HCT116 (cell line): ENCODE results near the gene WDR83. TPM values are rescaled to one million over a fixed set of nuclear protein-coding genes. Genes with fewer than 3 reads are reported as not detected.
A peak's percentile ranks its signal among the peaks of the same experiment; 100 is the strongest.

Experiments used
- ATAC-seq: fragments of 200-7000 bp; cut with Tn5 transposase; 2 replicates; pipeline ENCODE4 v1.9.1; 2020; ENCODE audit warnings: mild to moderate bottlenecking, moderate library complexity
- BruUV-seq: library from RNA; stranded (reverse); fragments of 400-500 nt; replicated peaks from 2 replicates; lab custom pipeline; 2021; lab: Mats Ljungman, UMichigan
- CTCF ChIA-PET: fragments of 300-600 bp; sonication (Branson Sonifier 250); formaldehyde crosslinking; loops from one replicate; lab custom pipeline; 2021; ENCODE audit warnings: antibody characterized with exemption; lab: Charles Lee
- POLR2A ChIA-PET: fragments of 300-600, 350-600 bp; sonication (Branson Sonifier 250); formaldehyde crosslinking; loops from one replicate; lab custom pipeline; 2021; ENCODE audit warnings: antibody characterized with exemption; lab: Charles Lee
- RAD21 ChIA-PET, 2 experiments: fragments of 300-600 bp; sonication (Branson Sonifier 250); formaldehyde crosslinking; loops; one replicate each; lab custom pipeline; 2023; ENCODE audit warnings: low total read pairs in 2 of 2; ENCODE audit not compliant: uncharacterized antibody in 2 of 2, unreplicated experiment in 2 of 2, low non-redundant PET in 1 of 2; lab: Charles Lee
- DNase-seq: peaks from one replicate; pipeline ENCODE4 v3.0.0-alpha.2; 2010; ENCODE audit warnings: low read depth, low spot score
- H2AFZ ChIP-seq: fragments of 200-600 bp; shearing (Covaris generic), sonication (generic); 2 replicates; pipeline ENCODE4 v1.6.1; 2017; ENCODE audit warnings: low read depth, mixed run types, mixed read lengths, antibody characterized with exemption, low read length; ENCODE audit not compliant: poor library complexity, severe bottlenecking
- H3K27ac ChIP-seq: 2 replicates; pipeline ENCODE4 v1.5.1; 2012; ENCODE audit warnings: low read depth, low read length
- H3K27me3 ChIP-seq: fragments of 200-600 bp; sonication (generic); 2 replicates; pipeline ENCODE4 v1.6.1; 2016; ENCODE audit warnings: mixed run types, low read length, mixed read lengths; ENCODE audit not compliant: insufficient read depth
- H3K36me3 ChIP-seq, 2 experiments: fragments of 200-500 bp in 1 of 2; fragments of 200-600 bp in 1 of 2; sonication (Bioruptor generic) in 1 of 2; sonication (generic) in 1 of 2; 2 replicates each; pipeline versions ENCODE4 v1.5.1 to v1.6.1; 2014 to 2016; ENCODE audit warnings: low read length in 2 of 2, inconsistent platforms in 1 of 2, mixed read lengths in 1 of 2, mixed run types in 1 of 2; ENCODE audit not compliant: insufficient read depth in 2 of 2, control insufficient read depth in 1 of 2
- H3K4me1 ChIP-seq, 2 experiments: fragments of 200-600 bp in 1 of 2; sonication (generic) in 1 of 2; 2 replicates each; pipeline versions ENCODE4 v1.5.1 to v1.6.1; 2012 to 2017; ENCODE audit warnings: low read length in 2 of 2, inconsistent platforms in 1 of 2, mild to moderate bottlenecking in 1 of 2, mixed read lengths in 1 of 2, mixed run types in 1 of 2, moderate library complexity in 1 of 2; ENCODE audit not compliant: insufficient read depth in 2 of 2, control insufficient read depth in 1 of 2
- H3K4me2 ChIP-seq: fragments of 200-600 bp; sonication (generic); 2 replicates; pipeline ENCODE4 v1.6.1; 2017; ENCODE audit warnings: mixed run types, low read length, mixed read lengths
- H3K4me3 ChIP-seq, 2 experiments: fragments of 200-600 bp in 1 of 2; sonication (generic) in 1 of 2; replicated peaks in 1 of 2; 2 replicates each; pipeline ENCODE4 v1.5.1; 2011 to 2016; ENCODE audit warnings: low read length in 2 of 2, control low read depth in 1 of 2, low read depth in 1 of 2, mild to moderate bottlenecking in 1 of 2, mixed read lengths in 1 of 2, mixed run types in 1 of 2
- H3K79me2 ChIP-seq: fragments of 200-600 bp; sonication (generic); 2 replicates; pipeline ENCODE4 v1.6.1; 2017; ENCODE audit warnings: mild to moderate bottlenecking, mixed run types, low read length, moderate library complexity, mixed read lengths; ENCODE audit not compliant: insufficient read depth
- H3K9ac ChIP-seq: fragments of 200-600 bp; sonication (generic); 2 replicates; pipeline ENCODE4 v1.6.1; 2016; ENCODE audit warnings: low read length, mixed read lengths
- H3K9me2 ChIP-seq: fragments of 200-600 bp; sonication (generic), shearing (Covaris generic); 2 replicates; pipeline ENCODE4 v1.6.1; 2017; ENCODE audit warnings: mixed run types, mild to moderate bottlenecking, moderate library complexity; ENCODE audit not compliant: insufficient read depth
- H3K9me3 ChIP-seq, 2 experiments: fragments of 200-500 bp in 1 of 2; fragments of 200-600 bp in 1 of 2; sonication (Bioruptor generic) in 1 of 2; sonication (generic) in 1 of 2; 2 replicates each; pipeline ENCODE4 v1.6.1; 2014 to 2017; ENCODE audit warnings: low read length in 2 of 2, mixed read lengths in 2 of 2, inconsistent platforms in 1 of 2, low read depth in 1 of 2, mild to moderate bottlenecking in 1 of 2, mixed run types in 1 of 2, moderate library complexity in 1 of 2; ENCODE audit not compliant: control insufficient read depth in 1 of 2, insufficient read depth in 1 of 2
- H4K20me1 ChIP-seq: fragments of 200-600 bp; sonication (generic), shearing (Covaris generic); 2 replicates; pipeline ENCODE4 v1.6.1; 2017; ENCODE audit warnings: mixed run types, mild to moderate bottlenecking, moderate library complexity; ENCODE audit not compliant: insufficient read depth
- CEBPB ChIP-seq: IDR thresholded peaks from 2 replicates; pipeline ENCODE4 v1.6.1; 2012; ENCODE audit warnings: low read depth
- EGR1 ChIP-seq: IDR thresholded peaks from 2 replicates; pipeline ENCODE4 v1.6.1; 2012; ENCODE audit warnings: low read depth
- EZH2 ChIP-seq: fragments of 200-600 bp; sonication (generic); IDR thresholded peaks from 2 replicates; pipeline ENCODE4 v1.6.1; 2017; ENCODE audit warnings: antibody characterized with exemption, mixed run types
- EZH2phosphoT487 ChIP-seq: fragments of 200-600 bp; IDR thresholded peaks from 2 replicates; pipeline ENCODE4 v1.6.1; 2018; ENCODE audit warnings: antibody characterized with exemption, borderline replicate concordance
- FOSL1 ChIP-seq: IDR thresholded peaks from 2 replicates; pipeline ENCODE4 v1.6.1; 2012; ENCODE audit warnings: low read depth
- JUND ChIP-seq: IDR thresholded peaks from 2 replicates; pipeline ENCODE4 v1.6.1; 2012
- POLR2A ChIP-seq: IDR thresholded peaks from 2 replicates; pipeline ENCODE4 v1.7.0; 2011; ENCODE audit warnings: borderline replicate concordance; ENCODE audit not compliant: insufficient read depth, insufficient read length; ENCODE audit errors: extremely low read depth
- RAD21 ChIP-seq: IDR thresholded peaks from 2 replicates; pipeline ENCODE4 v1.6.1; 2012; ENCODE audit warnings: low read depth, mild to moderate bottlenecking
- SIN3A ChIP-seq: IDR thresholded peaks from 2 replicates; pipeline ENCODE4 v1.6.1; 2012; ENCODE audit warnings: low read depth
- SRF ChIP-seq: IDR thresholded peaks from 2 replicates; pipeline ENCODE4 v1.6.1; 2012; ENCODE audit warnings: low read depth
- TCF7L2 ChIP-seq: IDR thresholded peaks from 2 replicates; pipeline ENCODE4 v1.7.0; 2011; ENCODE audit warnings: borderline replicate concordance, inconsistent platforms; ENCODE audit not compliant: insufficient read depth, insufficient read length; ENCODE audit errors: extremely low read depth
- YY1 ChIP-seq: IDR thresholded peaks from 2 replicates; pipeline ENCODE4 v1.6.1; 2011; ENCODE audit warnings: low read length, low read depth, moderate library complexity, mild to moderate bottlenecking; ENCODE audit not compliant: insufficient replicate concordance; ENCODE audit errors: extremely low read depth
- intact Hi-C: fragments of 100-400 bp; cut with micrococcal nuclease; formaldehyde crosslinking; loops from 2 replicates; pipeline ENCODE4 v1.10.0; 2022
- total RNA-seq: library from RNA; stranded (reverse); gene quantifications from one replicate; pipeline ENCODE4 v1.2.1, GENCODE V29; 2021; ENCODE audit not compliant: unreplicated experiment
- TF ChIP-seq, protein P1 (sequence below): IDR thresholded peaks from 2 replicates; pipeline ENCODE4 v1.6.1; 2011; ENCODE audit warnings: mild to moderate bottlenecking, low read length, moderate library complexity; ENCODE audit not compliant: insufficient replicate concordance; ENCODE audit errors: extremely low read depth
- TF ChIP-seq, protein P2 (sequence below): IDR thresholded peaks from 2 replicates; pipeline ENCODE4 v1.6.1; 2012
- TF ChIP-seq, protein P3 (sequence below), 3 experiments: fragments of 200-600 bp in 1 of 3; sonication (generic) in 1 of 3; IDR thresholded peaks in 2 of 3; conservative IDR thresholded peaks in 1 of 3; 2 replicates each; pipeline ENCODE4 v1.5.1; 2012 to 2017; ENCODE audit warnings: low read depth in 2 of 3, low read length in 2 of 3, antibody characterized with exemption in 1 of 3, borderline replicate concordance in 1 of 3, control low read depth in 1 of 3, mild to moderate bottlenecking in 1 of 3, mixed read lengths in 1 of 3, mixed run types in 1 of 3, moderate library complexity in 1 of 3; ENCODE audit not compliant: insufficient read depth in 1 of 3
- TF ChIP-seq, protein P4 (sequence below): IDR thresholded peaks from 2 replicates; pipeline ENCODE4 v1.6.1; 2012; ENCODE audit warnings: low read depth
- TF ChIP-seq, protein P5 (sequence below): IDR thresholded peaks from 2 replicates; pipeline ENCODE4 v1.6.1; 2012

The WDR83 gene
- total RNA-seq, 1 experiment from 2014 or later: 20.1 TPM

DNA sequence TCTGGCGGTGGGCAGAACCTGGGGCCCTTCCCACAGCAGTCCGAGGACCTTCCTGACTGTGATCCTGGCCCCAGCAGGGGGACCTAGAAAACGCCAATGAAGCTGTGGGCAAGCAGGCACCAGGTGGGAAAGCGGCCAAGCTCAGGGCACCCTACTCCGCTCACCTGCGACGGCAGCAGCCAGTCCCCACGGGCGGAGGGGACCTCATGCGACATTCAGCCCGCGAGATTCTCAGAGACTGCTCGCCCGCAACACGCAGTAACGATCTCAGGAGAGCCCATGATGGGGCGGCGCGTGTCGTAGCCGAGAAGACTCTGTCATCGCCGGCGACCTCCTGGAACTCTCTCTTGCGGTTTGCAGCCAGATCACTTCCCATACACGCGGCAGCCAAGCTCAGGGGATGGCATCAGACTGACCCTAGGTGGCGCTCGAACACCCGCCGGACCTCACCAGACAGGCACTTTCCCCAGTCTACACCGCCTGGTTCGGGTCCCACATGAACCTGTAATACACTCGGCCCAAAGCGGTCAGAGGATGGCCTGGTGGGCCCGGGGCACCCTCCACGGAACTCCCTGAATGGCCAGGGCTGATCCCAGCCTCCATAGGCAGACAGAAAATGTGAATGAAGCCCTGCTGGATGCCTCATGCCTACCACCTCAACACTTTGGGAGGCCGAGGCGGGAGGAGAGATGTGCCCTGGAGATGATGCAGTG is 26.6 kb upstream of the WDR83 start:
- peak; percentile 91 for ATAC-seq
- Histone ChIP-seq H3K9ac (no peak overlapping the region), H4K20me1 (no peaks in the 10 kb centered on the region), H3K9me3 (peaks cover 0 to 4% of the 10 kb centered on the region in 2 experiments; a peak in 1 of 4 replicates), H3K4me3 (no peak overlapping the region), H3K4me1 (no peaks in the 10 kb centered on the region), H3K79me2 (no peaks in the 10 kb centered on the region), H2AFZ (no peak overlapping the region), H3K4me2 (no peak overlapping the region), H3K9me2 (no peaks in the 10 kb centered on the region), H3K36me3 (no peaks in the 10 kb centered on the region), H3K27ac (no peak overlapping the region), H3K27me3 (no peaks in the 10 kb centered on the region)
- RAD21 ChIA-PET: no interaction called here
- DNase-seq: peak; percentile 16
- CTCF ChIA-PET: interaction anchor here (0.6 to 0.7 kb wide), 2 partner anchors 41 to 1359 kb away, joined by 3 to 4 read pairs; partner anchors contain the start of gene DHPS
- no TSS peak for BruUV-seq
- TF ChIP-seq FOSL1 (no peak), POLR2A (no peak), TCF7L2 (no peak), EZH2phosphoT487 (no peak), EZH2 (no peak), EGR1 (no peak), SRF (no peak), CEBPB (no peak), JUND (no peak), SIN3A (no peak), YY1 (no peak), RAD21 (peak; percentile 38)
- TF ChIP-seq, protein P1, sequence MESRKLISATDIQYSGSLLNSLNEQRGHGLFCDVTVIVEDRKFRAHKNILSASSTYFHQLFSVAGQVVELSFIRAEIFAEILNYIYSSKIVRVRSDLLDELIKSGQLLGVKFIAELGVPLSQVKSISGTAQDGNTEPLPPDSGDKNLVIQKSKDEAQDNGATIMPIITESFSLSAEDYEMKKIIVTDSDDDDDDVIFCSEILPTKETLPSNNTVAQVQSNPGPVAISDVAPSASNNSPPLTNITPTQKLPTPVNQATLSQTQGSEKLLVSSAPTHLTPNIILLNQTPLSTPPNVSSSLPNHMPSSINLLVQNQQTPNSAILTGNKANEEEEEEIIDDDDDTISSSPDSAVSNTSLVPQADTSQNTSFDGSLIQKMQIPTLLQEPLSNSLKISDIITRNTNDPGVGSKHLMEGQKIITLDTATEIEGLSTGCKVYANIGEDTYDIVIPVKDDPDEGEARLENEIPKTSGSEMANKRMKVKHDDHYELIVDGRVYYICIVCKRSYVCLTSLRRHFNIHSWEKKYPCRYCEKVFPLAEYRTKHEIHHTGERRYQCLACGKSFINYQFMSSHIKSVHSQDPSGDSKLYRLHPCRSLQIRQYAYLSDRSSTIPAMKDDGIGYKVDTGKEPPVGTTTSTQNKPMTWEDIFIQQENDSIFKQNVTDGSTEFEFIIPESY: no peak
- TF ChIP-seq, protein P2, sequence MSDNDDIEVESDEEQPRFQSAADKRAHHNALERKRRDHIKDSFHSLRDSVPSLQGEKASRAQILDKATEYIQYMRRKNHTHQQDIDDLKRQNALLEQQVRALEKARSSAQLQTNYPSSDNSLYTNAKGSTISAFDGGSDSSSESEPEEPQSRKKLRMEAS: no peak
- TF ChIP-seq, protein P3, sequence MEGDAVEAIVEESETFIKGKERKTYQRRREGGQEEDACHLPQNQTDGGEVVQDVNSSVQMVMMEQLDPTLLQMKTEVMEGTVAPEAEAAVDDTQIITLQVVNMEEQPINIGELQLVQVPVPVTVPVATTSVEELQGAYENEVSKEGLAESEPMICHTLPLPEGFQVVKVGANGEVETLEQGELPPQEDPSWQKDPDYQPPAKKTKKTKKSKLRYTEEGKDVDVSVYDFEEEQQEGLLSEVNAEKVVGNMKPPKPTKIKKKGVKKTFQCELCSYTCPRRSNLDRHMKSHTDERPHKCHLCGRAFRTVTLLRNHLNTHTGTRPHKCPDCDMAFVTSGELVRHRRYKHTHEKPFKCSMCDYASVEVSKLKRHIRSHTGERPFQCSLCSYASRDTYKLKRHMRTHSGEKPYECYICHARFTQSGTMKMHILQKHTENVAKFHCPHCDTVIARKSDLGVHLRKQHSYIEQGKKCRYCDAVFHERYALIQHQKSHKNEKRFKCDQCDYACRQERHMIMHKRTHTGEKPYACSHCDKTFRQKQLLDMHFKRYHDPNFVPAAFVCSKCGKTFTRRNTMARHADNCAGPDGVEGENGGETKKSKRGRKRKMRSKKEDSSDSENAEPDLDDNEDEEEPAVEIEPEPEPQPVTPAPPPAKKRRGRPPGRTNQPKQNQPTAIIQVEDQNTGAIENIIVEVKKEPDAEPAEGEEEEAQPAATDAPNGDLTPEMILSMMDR (IDR thresholded peaks at IDR 0.05 in 2 of 3, conservative IDR thresholded peaks at IDR 0.05 in 1 of 3; ENCODE audit: borderline replicate concordance in 1 of 3, insufficient read depth in 1 of 3, low read depth in 2 of 3, low read length in 2 of 3): peak in 2 of 3 experiments; percentile 52 to 57; a peak in 4 of 6 replicates
- TF ChIP-seq, protein P4, sequence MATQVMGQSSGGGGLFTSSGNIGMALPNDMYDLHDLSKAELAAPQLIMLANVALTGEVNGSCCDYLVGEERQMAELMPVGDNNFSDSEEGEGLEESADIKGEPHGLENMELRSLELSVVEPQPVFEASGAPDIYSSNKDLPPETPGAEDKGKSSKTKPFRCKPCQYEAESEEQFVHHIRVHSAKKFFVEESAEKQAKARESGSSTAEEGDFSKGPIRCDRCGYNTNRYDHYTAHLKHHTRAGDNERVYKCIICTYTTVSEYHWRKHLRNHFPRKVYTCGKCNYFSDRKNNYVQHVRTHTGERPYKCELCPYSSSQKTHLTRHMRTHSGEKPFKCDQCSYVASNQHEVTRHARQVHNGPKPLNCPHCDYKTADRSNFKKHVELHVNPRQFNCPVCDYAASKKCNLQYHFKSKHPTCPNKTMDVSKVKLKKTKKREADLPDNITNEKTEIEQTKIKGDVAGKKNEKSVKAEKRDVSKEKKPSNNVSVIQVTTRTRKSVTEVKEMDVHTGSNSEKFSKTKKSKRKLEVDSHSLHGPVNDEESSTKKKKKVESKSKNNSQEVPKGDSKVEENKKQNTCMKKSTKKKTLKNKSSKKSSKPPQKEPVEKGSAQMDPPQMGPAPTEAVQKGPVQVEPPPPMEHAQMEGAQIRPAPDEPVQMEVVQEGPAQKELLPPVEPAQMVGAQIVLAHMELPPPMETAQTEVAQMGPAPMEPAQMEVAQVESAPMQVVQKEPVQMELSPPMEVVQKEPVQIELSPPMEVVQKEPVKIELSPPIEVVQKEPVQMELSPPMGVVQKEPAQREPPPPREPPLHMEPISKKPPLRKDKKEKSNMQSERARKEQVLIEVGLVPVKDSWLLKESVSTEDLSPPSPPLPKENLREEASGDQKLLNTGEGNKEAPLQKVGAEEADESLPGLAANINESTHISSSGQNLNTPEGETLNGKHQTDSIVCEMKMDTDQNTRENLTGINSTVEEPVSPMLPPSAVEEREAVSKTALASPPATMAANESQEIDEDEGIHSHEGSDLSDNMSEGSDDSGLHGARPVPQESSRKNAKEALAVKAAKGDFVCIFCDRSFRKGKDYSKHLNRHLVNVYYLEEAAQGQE: no peak
- TF ChIP-seq, protein P5, sequence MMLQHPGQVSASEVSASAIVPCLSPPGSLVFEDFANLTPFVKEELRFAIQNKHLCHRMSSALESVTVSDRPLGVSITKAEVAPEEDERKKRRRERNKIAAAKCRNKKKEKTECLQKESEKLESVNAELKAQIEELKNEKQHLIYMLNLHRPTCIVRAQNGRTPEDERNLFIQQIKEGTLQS: no peak
- intact Hi-C loops: no loop called here
- POLR2A ChIA-PET: no interaction called here
